Sigmoid colon (tissue), 7 donors: ENCODE measurements around the gene S100A4. TPM values are rescaled to one million over a fixed set of nuclear protein-coding genes. Genes with fewer than 3 reads are reported as not detected.

Experiments
- DNase-seq: peaks from one replicate; pipeline ENCODE4 v3.0.0-alpha.2; 2019
- H3K27ac ChIP-seq, 4 donors: fragments of 200-600 bp; sonication (generic); one replicate each; pipeline ENCODE4 v1.5.1; 2016 to 2019; ENCODE audit warnings: mild to moderate bottlenecking in 1 of 4
- H3K27me3 ChIP-seq, 3 donors: fragments of 200-600 bp; sonication (generic); one replicate each; pipeline ENCODE4 v1.5.1; 2019; ENCODE audit warnings: mild to moderate bottlenecking in 1 of 3
- H3K36me3 ChIP-seq, 4 donors: fragments of 200-600 bp; sonication (generic); one replicate each; pipeline ENCODE4 v1.5.1; 2016 to 2019
- H3K4me1 ChIP-seq, 4 donors: fragments of 200-600 bp; sonication (generic); one replicate each; pipeline ENCODE4 v1.5.1; 2017 to 2019
- H3K4me3 ChIP-seq, 4 donors: fragments of 200-600 bp; sonication (generic); one replicate each; pipeline ENCODE4 v1.5.1; 2017 to 2019; ENCODE audit warnings: mild to moderate bottlenecking in 2 of 4, moderate library complexity in 1 of 4
- H3K9me3 ChIP-seq, 4 donors: fragments of 200-600 bp in 3 of 4; sonication (generic) in 3 of 4; one replicate each; pipeline versions ENCODE4 v1.5.1 to v1.6.1; 2013 to 2019
- EP300 ChIP-seq, 4 donors: sonication (generic); formaldehyde crosslinking; IDR thresholded peaks; one replicate each; pipeline ENCODE4 v1.6.1; 2017; ENCODE audit warnings: antibody characterized with exemption in 4 of 4
- POLR2A ChIP-seq, 2 donors: fragments of 450-650 bp; IDR thresholded peaks; one replicate each; pipeline ENCODE4 v1.6.1; 2016; ENCODE audit warnings: antibody characterized with exemption in 2 of 2, mild to moderate bottlenecking in 2 of 2, moderate library complexity in 2 of 2
- POLR2AphosphoS5 ChIP-seq, 4 donors: sonication (generic); formaldehyde crosslinking; IDR thresholded peaks; one replicate each; pipeline ENCODE4 v1.6.1; 2017; ENCODE audit warnings: antibody characterized with exemption in 4 of 4
- WGBS, 2 donors: extraction: QIAGEN DNeasy Blood & Tissue Kit; methylation state at CpG; one replicate each; pipeline ENCODE4 v1.1.7; 2013; 5-methylcytosine and 5-hydroxymethylcytosine counted together
- intact Hi-C: fragments of 100-400 bp; cut with DNase I; formaldehyde crosslinking; loops from one replicate; pipeline ENCODE4 v1.15.1; 2023
- polyA plus RNA-seq, 3 donors: library from polyadenylated mRNA; stranded (reverse); fragments of 200-250 nt; gene quantifications; one replicate each; pipeline ENCODE4 v1.2.3, GENCODE V29; 2013
- total RNA-seq, 4 donors: library from RNA; depleted of rRNA; stranded (reverse); fragments of >200 nt; gene quantifications; one replicate each; pipeline ENCODE4 v1.1.0, GENCODE V29; 2016
- TF ChIP-seq, protein P1 (sequence below), 4 experiments: fragments of 450-650 bp in 3 of 4; fragments of 200-600 bp in 1 of 4; IDR thresholded peaks; one replicate each; pipeline ENCODE4 v1.5.1; 2016 to 2019; ENCODE audit warnings: antibody characterized with exemption in 4 of 4, mild to moderate bottlenecking in 3 of 4, moderate library complexity in 2 of 4
- donor health status: healthy with polysubstance abuse.
- donor health status: Bipolar disorder and iron deficiency.
- donor health status: healthy.

The S100A4 gene
- total and polyA plus RNA-seq, 7 donors = 189 to 499 (median 336) TPM

GRCh38 chr1:153507926-153508583, 37.6 kb downstream of the S100A4 start:
- Histone ChIP-seq H3K27ac (peak overlapping the region; percentile 75 to 90 (median 81)), H3K4me1 (peaks cover 0 to 39% (median 32%) of the 10 kb centered on the region in 4 donors), H3K36me3 (no peaks in the 10 kb centered on the region), H3K4me3 (no peak overlapping the region), H3K9me3 (no peaks in the 10 kb centered on the region), H3K27me3 (no peaks in the 10 kb centered on the region)
- TF ChIP-seq EP300 (IDR thresholded peaks at IDR 0.05) (no peak), POLR2AphosphoS5 (IDR thresholded peaks at IDR 0.05) (no peak)
- TF ChIP-seq, protein P1, sequence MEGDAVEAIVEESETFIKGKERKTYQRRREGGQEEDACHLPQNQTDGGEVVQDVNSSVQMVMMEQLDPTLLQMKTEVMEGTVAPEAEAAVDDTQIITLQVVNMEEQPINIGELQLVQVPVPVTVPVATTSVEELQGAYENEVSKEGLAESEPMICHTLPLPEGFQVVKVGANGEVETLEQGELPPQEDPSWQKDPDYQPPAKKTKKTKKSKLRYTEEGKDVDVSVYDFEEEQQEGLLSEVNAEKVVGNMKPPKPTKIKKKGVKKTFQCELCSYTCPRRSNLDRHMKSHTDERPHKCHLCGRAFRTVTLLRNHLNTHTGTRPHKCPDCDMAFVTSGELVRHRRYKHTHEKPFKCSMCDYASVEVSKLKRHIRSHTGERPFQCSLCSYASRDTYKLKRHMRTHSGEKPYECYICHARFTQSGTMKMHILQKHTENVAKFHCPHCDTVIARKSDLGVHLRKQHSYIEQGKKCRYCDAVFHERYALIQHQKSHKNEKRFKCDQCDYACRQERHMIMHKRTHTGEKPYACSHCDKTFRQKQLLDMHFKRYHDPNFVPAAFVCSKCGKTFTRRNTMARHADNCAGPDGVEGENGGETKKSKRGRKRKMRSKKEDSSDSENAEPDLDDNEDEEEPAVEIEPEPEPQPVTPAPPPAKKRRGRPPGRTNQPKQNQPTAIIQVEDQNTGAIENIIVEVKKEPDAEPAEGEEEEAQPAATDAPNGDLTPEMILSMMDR (IDR thresholded peaks at IDR 0.05) = no peak
- intact Hi-C loops = no loop called here
- DNase-seq = no peak
- WGBS, 2 donors = 76 to 86% methylated on average over 11 of the region's 11 CpGs

DNA sequence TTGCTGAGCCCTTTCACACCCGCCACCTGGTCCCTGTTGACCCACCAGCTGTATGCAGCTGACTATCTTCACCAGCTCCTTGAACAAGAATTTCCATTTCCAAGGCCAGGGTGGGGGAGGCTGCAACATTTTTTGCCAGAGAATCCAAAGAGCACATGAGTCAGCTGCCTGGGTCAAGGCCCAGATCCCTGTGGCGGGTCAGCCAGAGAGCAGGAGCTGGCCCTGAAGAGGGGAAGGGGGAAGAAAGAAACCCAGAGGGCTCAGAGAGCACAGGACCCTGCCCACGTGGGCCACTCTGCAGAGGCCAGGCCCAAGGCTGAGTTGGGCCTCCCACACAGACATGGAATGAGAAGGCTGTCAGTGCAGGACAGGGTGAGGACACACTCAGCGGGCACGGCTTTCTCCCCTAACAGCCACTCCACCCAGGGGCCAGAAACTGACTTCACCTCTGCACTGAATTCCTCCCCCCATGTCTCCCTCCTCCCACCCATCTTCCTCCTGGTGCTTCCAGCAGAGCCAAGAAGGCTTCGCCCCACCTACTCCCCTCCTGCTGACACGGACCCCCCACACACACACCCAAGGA, 38.7 kb downstream of the S100A4 start:
- H3K27ac ChIP-seq = peak overlapping the region; percentile 75 to 90 (median 81)
- intact Hi-C loops = no loop called here
- 73 to 80% methylated on average over 7 of the region's 7 CpGs for WGBS, 2 donors
- H3K36me3 ChIP-seq = no peaks in the 10 kb centered on the region
- TF ChIP-seq POLR2AphosphoS5 (IDR thresholded peaks at IDR 0.05) (peak; percentile 83 to 93 (median 86)), EP300 (IDR thresholded peaks at IDR 0.05) (peak in 2 of 4 donors; percentile 49 to 87)
- TF ChIP-seq, protein P1 (IDR thresholded peaks at IDR 0.05) = no peak
- no peak overlapping the region for H3K4me3 ChIP-seq
- peaks cover 0 to 39% (median 32%) of the 10 kb centered on the region in 4 donors for H3K4me1 ChIP-seq
- no peaks in the 10 kb centered on the region for H3K9me3 ChIP-seq
- H3K27me3 ChIP-seq = no peaks in the 10 kb centered on the region
- peak; percentile 96 for DNase-seq

- H3K4me1 ChIP-seq = peaks cover 0 to 39% (median 32%) of the 10 kb centered on the region in 4 donors
These were observed 39.2 kb downstream of the S100A4 start for GRCh38 chr1:153506386-153506785.

GRCh38 chr1:153505576-153505975, 40.0 kb downstream of the S100A4 start:
- H3K4me3 ChIP-seq = no peak overlapping the region
- TF ChIP-seq, protein P1 (IDR thresholded peaks at IDR 0.05) = no peak
- TF ChIP-seq POLR2A (IDR thresholded peaks at IDR 0.05) (no peak), POLR2AphosphoS5 (IDR thresholded peaks at IDR 0.05) (no peak), EP300 (IDR thresholded peaks at IDR 0.05) (no peak)
- peaks cover 0 to 33% (median 30%) of the 10 kb centered on the region in 4 donors for H3K4me1 ChIP-seq
- peak overlapping the region; percentile 75 to 90 (median 81) for H3K27ac ChIP-seq
- no peaks in the 10 kb centered on the region for H3K36me3 ChIP-seq
- H3K27me3 ChIP-seq = no peaks in the 10 kb centered on the region
- peak; percentile 12 for DNase-seq
- no peaks in the 10 kb centered on the region for H3K9me3 ChIP-seq
- 94 to 97% methylated on average over 1 of the region's 1 CpG for WGBS, 2 donors
- intact Hi-C loops = no loop called here

More at GRCh38 chr1:153506386-153506785, 39.2 kb downstream of the S100A4 start:
- no peak overlapping the region for H3K4me3 ChIP-seq
- intact Hi-C loops = no loop called here
- peak overlapping the region; percentile 75 to 90 (median 81) for H3K27ac ChIP-seq
- H3K9me3 ChIP-seq = no peaks in the 10 kb centered on the region
- no peak for TF ChIP-seq POLR2A (IDR thresholded peaks at IDR 0.05)
- no peak for TF ChIP-seq EP300 (IDR thresholded peaks at IDR 0.05)
- TF ChIP-seq, protein P1 (IDR thresholded peaks at IDR 0.05) = no peak
- TF ChIP-seq POLR2AphosphoS5 (IDR thresholded peaks at IDR 0.05) = no peak
- DNase-seq = peak; percentile 76
- no peaks in the 10 kb centered on the region for H3K27me3 ChIP-seq
- WGBS, 2 donors = 87 to 94% methylated on average over 5 of the region's 5 CpGs
- no peaks in the 10 kb centered on the region for H3K36me3 ChIP-seq
